GM11168 (cell line): ENCODE data around the gene EEFSEC.

ENCODE experiments used
- in situ Hi-C: fragments of 300-500 bp; cut with MboI; formaldehyde crosslinking; loops from one replicate; pipeline ENCODE4 v1.12.0; 2022; ENCODE audit warnings: low sequenced_read_pairs; ENCODE audit not compliant: unreplicated experiment

The EEFSEC gene

DNA sequence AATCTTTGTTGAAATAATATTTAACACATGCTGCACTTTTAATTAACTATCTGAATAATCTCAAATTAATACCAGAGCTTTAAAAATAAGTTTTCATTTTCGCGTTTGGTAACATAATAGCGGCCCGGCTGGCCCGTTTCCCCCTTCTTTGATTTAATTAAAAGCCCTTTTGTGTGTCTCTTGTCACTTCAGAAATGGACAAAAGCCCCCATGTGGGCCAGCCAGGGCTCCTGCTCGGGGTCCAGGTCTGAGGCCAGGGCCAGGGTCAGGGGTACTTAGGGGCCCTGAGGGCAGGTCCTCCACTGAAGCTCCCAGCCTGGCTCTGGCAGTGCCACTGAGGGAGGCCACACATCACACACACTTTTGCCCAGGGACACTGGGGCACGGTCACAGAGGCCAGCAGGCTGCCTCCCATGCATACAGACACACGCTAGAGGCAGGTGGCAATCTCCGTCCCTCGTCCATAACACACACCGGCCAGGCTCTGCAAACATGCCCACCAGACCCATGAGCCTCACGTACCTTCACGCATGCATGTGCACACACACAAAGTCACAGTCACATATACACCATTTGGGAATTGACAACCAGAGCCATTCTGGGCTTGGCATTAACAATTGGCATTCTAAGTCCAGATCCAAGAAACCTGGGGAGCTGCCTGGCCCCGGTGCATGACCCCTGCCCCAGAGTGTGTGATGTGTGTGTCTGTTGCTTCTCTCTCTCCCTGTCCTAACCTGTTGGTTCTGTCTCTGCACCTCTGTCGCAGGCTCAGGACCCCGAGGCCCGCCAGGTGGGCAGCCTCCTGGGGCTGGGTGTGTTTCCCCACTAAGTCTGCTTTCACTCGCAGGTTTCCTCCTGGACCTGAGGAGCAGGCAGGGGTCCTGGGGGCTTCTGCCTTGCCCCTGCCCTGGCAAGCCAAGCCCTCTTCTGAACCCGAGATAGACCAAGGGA, 274.9 kb downstream of the EEFSEC start:
- in situ Hi-C loops, result loop anchor here (5.0 to 10.0 kb wide), 2 partner anchors 74 to 177 kb away; no protein-coding TSS in a partner anchor

DNA sequence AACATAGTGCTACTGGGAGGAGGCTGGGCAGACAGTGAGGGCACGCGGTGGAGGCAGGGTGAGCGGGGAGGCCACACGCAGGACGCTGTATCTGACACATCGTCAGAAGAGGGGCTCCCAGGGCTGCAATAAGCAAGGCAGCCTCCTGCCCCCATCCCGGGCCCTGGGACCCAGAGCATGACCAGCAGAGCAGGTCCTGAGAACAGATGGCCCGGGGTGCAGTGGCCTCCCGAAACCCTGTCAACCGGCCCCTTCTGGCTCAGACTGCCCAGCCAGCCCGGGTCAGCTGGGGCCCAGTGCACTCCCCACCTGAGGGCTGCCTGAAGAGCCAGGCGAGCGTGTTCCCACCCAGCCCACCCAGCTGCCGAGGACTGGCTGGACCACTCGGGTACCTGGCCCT, 276.0 kb downstream of the EEFSEC start:
- in situ Hi-C loops, result loop anchor here (5.0 to 10.0 kb wide), 2 partner anchors 73 to 176 kb away; no protein-coding TSS in a partner anchor

DNA sequence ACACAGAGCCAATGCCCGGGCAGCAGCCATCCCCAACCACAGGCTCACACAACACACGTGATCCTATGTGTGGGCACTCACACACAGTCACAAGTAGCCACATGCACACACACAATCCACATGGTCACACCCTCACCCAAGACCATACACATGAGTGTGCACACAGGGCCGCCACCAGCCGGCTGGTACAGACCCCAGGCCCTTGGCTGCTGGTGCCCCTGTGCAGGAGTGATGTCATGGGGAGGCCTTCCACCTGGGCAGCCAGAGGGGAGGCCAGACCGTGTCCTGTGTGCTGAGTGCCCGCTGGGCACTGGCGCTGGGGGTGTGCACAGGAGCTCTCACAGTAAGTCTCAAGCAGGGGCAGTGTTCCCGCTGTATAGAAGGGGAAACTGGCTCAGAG, 276.5 kb downstream of the EEFSEC start:
- in situ Hi-C loops, result loop anchor here (5.0 to 10.0 kb wide), 2 partner anchors 73 to 175 kb away; no protein-coding TSS in a partner anchor

DNA sequence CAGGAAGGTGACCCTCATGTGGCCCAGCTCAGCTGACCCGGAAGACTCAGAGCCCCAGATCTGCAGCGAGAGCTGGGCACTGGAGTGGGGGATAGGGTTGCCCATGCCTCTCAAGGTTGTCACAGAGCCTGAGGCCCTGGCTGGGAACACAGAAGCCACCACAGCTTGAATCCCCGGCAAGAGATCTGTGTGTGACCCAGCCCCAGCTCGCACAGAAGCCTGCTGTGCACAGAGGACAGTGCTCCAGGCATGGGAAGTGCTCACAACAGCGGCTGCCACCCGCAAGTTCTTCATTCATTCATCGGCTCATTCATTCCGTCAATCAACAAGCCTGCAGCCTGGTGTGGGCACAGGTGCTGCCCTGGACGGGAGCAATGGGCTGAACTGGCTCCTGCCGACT, 277.0 kb downstream of the EEFSEC start:
- in situ Hi-C loops, result no loop called here

DNA sequence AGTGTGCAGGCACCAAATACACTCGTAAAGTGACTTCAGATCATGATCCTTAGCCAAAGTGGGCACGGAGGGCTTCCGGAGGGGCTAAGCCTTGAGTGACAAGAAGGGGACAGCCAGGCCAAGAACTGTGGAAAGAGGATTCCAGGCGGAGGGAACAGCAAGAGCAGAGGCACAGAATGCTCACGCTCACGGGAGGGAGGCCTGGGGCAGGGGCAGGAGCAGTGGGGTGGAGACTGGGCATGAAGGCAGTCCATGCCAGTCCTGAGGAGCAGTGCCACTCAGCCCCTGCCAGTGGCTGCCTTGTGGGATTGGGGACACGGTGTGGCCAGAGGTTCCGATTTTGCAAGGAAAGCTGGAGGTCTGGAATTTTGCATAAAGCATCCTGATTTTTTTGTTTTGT, 277.4 kb downstream of the EEFSEC start:
- in situ Hi-C loops, result no loop called here

DNA sequence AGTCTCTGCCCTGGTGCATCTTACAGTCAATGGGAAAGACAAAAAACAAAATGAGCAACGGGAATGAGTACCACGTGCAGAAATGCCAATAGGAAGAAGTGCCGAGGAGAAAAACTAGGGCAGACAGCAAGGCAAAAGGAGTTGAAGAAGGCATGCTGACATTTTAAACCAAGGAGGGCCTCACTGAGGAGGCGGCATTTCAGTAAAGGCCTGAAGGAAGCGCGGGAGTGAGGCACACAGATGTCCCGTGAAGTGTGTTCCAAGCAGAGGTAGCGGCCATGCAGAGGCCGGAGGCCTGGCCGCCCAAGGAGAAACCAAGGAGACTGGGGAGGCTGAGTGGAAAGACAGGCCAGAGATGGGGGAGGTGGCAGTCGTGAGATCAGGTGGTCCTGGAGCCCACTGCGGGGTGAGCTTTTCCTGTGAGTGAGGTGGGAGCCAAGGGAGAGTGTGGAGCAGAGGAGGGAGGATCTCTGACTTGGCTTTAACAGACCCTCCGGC, 278.6 kb downstream of the EEFSEC start:
- in situ Hi-C loops, result no loop called here

DNA sequence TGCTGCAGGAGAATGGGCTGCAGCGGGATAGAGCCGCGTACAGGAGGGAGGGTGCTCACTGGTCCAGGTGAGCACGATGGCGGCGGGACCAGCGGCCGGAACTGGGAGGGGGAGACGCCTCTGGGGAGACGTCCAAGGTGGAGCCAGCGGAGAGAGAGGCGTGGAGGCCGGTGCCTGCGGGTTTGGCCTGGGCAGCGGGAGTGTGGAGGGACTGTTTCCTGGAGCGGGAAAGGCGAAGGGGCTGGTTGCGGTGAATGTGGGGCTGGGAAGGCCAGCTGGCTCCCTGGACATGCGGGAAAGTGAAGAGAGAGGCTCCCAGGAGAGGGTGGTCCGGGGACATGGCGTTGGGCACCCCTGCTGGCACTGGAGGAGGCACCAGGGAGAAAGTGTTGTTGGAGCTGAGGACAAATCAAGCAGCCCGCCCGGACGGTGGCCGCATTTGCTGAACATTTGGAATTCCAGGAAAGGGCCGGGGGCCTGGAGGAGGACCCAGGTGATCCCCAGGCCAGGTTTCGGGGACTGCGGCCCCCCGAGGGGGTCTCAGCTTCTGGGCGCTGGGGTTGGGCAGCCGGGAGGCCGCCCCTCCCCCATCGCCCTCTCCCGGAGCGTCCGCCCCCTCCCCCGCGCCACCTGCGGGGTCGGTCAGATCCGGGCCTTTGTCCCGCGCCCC, 279.2 kb downstream of the EEFSEC start:
- in situ Hi-C loops, result no loop called here

DNA sequence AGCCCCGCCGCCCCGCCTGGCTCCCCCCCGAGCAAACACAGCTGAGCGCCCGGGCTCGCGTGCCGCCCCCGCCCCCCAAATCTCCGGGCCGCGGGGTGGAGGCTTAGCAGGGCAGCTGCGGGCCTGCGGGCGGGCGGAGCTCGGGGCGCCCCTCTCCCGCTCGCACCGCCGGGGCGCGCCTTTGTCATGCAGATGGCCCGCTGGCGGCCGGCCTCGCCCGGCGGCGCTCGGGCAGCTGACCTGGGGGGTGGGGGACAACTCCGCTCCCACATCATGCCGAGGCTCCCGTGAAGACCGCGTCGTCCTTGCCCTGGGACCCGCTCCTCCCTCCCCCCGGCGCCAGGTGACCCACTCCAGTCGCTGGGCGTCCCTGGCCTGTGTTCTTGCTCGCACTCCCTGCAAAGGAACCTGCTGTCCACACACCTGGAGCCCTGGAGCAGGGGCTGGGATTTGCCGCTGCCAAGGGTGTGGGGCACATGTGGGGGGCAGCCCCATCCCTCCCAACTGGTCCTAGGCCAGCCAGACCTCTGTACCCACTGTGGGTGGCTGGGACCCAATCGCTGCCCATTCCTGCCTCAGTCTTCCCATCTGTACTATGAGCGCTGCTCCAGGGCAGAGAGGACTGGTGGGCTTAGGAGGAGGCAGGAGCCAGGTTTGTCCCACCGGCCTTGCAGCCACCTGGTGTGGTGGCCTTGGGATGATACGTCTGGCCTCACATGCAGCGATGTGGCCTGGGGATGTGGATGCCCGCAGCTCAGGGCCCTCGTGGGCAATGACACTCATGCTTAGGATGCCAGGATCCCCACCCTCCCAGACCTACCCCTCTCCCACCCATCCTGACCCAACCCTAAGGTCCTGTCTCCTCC, 279.9 kb downstream of the EEFSEC start:
- in situ Hi-C loops, result no loop called here

DNA sequence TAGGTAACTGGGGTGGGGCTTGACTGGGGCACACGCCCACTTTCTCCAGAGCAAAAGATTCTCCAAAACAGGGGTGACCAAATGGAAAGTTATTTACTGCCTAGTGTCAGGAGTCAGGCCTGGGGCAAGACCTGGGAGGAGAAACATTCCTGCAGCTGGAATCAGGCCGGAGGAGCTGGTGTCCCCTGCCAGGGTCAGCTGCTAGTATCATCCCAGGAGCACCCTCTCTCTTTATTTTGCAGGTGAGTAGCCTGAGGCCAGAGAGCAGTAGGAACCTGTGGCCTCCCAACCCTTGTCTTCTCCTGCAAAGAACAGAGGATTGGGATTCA, 280.5 kb downstream of the EEFSEC start:
- in situ Hi-C loops, result no loop called here

DNA sequence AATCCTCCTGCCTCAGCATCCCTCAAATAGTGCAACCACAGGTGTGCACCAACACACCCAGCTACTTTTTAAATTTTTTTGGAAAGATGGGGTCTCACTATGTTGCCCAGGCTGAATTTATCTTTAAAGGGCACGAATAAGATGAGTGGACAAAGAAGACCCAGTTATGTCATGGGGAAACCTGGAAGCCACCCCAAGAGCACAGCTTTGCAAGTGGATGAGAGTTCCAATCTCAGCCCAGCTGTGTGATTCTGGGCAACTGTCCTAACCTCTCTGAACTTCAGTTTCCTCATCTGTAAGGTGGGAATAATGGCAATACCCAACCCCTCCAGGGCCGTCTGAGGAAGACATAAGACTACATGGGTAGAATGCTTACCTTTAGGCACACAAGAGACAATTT, 281.2 kb downstream of the EEFSEC start:
- in situ Hi-C loops, result no loop called here

DNA sequence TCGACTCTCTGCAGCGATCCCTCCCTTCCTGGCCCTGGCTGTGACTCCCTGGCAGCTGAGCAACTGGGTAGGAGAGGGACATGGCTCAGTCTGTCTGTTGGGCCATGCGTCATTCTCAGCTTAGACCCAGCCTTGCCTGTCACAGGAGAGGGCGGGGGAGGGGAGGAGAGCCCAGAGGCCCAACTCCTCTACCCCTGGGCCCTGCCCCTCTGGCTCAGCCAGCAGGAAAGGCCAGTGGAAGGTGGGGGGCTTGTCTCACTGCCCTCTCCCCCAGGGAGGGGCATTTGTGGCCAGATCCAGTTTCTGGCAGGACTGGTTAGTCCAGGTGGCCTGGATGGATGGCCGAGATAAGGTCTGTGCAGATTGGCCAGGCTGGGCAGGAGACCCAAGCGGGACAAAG, 281.8 kb downstream of the EEFSEC start:
- in situ Hi-C loops, result no loop called here

DNA sequence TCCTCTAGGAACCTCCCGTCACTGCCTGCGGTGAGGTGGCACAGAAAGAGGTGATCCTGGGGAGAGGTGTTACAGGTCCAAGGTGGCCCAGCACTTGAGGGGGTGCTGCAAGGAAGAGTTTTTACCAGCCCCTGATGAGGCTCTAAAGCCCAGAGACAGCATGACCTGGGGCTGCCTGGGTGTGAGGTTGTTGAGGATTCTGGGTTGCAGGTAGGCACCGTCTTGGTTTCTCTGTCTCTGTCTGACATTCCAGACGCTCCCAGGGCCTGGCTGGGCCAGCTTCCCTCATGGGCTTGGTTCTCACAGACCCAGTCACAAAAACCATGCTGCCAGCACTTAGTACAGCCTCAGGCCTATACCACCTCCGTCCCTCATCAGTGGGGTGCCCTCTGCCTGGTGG, 282.3 kb downstream of the EEFSEC start:
- in situ Hi-C loops, result no loop called here

DNA sequence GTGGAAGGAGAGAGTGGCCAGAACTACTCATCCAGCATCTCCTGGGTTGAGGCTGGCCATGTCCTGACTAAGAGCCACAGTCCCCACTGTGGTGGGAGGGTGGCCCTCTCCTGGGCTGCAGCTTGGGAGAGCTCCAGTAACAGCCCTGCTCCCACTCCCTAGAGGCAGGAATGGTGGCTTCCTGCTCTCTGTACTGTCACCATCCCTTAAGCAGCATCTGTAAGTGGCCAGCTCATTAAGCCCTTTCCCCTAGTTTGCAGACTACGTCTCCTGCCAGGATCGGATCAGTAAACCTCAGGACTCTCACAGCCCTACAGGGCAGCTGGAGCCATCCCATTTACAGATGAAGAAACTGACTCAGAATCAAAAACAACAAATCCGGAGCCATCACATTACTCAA, 282.9 kb downstream of the EEFSEC start:
- in situ Hi-C loops, result no loop called here

DNA sequence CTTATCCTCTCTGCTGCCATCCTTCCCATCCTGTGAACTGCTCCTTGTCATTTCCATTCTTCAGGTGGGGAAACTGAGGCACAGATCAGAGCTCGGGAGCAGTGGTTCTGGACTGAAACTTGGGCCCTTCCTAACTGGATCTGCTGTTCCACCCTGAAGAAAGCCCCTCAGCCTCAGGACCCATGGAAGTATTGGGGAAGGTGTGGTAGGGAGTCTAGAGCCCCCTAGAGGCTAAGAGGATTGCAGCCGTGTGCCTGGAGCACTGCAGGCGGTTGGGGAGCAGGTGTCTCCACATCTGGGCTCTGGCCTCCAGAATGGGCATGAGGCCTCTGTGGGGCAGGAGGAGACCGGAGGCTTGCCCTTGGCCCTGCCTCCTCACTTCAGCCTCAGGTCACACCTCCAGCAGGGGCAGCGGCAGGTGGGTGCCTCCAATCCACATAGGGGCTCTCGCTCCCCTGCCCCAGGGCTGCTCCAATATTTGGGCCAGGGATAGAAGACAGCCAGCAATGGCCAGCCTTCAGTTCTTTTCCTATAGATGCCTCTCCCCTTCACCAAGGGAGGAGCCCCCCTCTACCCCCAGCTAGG, 285.3 kb downstream of the EEFSEC start:
- in situ Hi-C loops, result no loop called here

DNA sequence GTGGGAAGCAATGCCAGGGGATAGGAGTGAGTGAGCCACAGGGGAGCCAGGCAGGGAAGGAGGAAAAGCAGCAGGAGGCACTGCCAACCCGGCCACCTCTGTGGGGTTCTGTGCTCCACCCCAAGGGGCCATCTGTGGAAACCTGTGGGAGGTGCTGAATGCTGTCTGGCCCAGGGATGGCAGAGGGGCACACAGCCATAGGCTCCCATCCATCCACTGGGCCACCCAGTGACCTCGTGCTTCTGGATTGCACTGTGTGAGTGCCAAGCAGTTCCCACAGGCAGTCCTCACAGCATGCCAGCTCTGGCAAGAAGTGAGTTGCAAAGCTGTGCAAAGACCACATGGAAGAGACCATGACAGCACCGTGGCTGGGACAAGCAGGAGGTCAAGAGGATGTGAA, 285.9 kb downstream of the EEFSEC start:
- in situ Hi-C loops, result no loop called here

DNA sequence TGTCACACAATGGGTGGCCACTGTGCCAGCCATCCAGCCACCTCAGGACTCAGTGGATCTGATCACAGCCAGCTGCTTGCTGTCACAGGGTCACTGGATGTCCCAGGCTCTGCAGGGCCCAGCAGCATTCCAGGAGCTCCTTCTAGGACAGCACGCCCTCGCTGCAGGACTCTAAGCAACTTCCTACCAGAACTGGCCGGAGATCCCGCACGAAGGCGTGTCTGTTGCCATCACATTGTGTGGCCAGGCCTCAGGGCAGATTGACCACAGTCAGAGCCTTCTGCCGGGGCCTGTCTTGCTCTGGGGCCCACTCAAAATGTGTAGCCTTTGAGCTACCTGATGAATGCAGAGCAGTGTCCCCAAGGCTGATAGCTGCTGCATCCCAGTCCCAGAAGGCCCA, 288.8 kb downstream of the EEFSEC start:
- in situ Hi-C loops, result no loop called here

DNA sequence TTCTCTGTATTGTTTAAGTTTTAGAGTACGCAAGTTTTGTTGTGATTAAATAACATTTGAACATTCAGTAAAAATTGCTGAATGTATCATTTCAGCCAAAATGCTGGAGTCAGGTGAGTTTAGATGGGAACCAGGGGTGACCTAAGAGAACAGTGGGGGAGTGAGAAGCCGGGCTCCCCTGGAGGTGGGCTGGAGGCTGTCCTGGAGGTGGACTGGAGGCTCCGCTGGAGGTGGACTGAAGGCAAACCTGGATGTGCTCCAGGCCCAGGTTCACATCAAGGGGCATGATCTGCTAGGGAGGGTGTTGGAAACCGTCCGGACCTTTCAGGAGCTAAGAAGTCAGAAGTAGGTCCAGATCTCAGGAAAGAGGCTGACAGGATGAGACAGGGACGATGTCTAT, 289.7 kb downstream of the EEFSEC start:
- in situ Hi-C loops, result no loop called here

DNA sequence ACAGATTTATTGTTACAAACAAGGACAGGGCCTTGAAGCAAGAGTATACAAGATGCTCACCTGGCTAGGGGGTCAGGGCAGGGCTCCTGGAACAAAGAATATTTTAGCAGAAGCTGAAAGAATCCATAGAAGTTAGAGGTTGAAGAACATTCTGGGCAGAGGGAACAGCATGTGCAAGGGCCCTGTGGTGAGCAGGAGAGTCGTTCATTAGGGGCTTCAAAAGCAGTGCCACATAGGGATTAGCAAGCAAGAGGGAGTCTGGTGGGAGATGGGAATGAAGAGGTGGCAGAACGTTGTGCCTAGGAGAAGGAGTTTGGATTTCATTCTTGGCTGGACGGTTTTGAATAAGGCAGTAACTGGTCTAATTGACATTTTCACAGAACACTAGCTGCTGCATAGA, 290.5 kb downstream of the EEFSEC start:
- in situ Hi-C loops, result no loop called here

DNA sequence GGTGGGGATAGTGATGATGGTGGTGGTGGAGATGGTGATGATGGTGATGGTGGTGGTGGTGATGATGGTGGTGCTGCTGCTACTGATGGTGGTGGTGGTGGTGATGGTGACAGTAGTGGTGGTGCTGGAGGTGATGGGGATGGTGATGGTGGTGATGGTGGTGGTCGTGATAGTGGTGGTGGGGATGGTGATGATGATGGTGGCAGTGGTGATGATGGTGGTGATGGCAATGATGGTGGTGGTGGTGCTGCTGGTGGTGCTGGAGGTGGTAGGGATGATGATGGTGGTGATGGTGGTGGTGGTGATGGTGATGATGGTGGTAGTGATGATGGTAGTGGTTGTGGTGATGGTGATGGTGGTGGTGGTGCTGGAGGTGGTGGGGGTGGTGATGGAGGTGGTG, 292.1 kb downstream of the EEFSEC start:
- in situ Hi-C loops, result no loop called here

DNA sequence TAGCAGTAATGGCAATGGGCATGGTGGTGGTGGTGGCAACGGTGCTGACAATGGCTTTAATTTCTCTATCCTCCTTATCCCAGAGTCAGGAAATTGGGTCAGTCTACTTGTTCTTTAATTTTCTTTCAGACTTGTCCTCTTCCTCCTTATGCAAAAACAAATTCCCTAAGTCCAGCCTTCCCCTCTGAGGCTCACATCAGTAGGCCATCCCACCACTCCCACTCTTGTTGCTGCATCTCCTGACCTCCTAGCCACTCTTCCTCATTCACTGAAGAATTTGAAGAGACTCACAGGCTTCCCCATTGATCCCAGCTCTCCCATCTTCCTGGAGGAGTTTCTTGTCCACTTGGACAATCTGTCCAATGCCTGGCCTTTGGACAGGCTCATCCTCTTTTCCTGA, 293.5 kb downstream of the EEFSEC start:
- in situ Hi-C loops, result no loop called here
